ENCODE data around the gene CXXC4. TPM values are rescaled to one million over a fixed set of nuclear protein-coding genes. Genes with fewer than 3 reads are reported as not detected.

Gene CXXC4
- 1 to 10 TPM in 2 of 6 experiments, under 1 TPM in 4; 0.29 to 1.0 (median 0.89) TPM for total RNA-seq
- long read RNA-seq, result 0 reads

DNA sequence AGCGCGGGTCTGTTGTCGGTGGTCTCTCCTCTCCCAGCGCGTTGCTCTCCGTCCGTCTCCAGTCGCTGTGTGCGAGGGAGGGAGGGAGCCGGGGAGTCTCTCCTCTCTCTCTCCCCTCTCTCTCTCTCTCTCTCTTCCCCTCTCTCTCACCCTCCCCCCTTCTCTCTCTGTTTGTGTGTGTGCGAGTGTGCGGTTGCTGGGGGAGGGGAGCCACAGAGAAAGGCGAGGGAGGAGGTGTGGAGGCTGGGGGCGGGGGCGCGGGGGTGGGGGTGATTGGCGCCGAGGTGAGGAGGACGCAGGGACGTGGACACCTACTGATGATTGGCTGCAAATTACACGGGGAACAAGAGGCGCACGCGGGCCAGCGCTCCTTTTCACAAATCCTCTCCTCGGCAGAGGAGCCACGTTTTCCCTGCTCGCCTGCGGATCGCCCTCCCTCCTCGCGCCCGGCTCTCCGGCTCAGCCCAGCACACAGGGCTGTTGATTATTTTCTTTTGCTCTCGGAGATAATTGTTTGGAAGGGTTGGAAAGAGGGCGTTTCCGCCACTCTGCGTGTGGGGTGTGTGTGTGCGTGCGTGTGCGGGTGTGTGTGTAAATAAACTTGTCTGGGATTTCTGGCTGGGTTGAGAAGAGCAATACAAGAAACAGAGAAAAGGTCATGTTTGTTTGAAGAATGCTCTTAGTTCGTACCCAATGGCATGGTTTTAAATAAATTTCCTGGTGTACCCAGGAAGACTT lies at the start of gene CXXC4:
CXXC4 (minus strand) TSS at position 73 of the 738 bp plus-strand sequence. CDS start 3,092 bp downstream, outside the sequence.
- no peaks in the 10 kb centered on the region for H3K9me3 ChIP-seq
- under 1% methylated on average over 38 of the region's 42 CpGs for WGBS (ENCODE audit: insufficient coverage, low coverage, low lambda C conversion rate, missing lambda C conversion rate)
- peak within 1 kb of the TSS; percentile 70 to 85 (median 80) for H3K27ac ChIP-seq
- intact Hi-C loops (cut with DNase I), result no loop called here
- DNase-seq (peak; percentile 68 to 82 (median 79)), ATAC-seq (peak; percentile 75 to 88 (median 82))
- H3K4me3 ChIP-seq, result peak within 1 kb of the TSS; percentile 45 to 59 (median 58)
- no peaks in the 10 kb centered on the region for H3K27me3 ChIP-seq
- TF ChIP-seq POLR2A (IDR thresholded peaks at IDR 0.05), result peak; percentile 56
- TF ChIP-seq, protein P1, sequence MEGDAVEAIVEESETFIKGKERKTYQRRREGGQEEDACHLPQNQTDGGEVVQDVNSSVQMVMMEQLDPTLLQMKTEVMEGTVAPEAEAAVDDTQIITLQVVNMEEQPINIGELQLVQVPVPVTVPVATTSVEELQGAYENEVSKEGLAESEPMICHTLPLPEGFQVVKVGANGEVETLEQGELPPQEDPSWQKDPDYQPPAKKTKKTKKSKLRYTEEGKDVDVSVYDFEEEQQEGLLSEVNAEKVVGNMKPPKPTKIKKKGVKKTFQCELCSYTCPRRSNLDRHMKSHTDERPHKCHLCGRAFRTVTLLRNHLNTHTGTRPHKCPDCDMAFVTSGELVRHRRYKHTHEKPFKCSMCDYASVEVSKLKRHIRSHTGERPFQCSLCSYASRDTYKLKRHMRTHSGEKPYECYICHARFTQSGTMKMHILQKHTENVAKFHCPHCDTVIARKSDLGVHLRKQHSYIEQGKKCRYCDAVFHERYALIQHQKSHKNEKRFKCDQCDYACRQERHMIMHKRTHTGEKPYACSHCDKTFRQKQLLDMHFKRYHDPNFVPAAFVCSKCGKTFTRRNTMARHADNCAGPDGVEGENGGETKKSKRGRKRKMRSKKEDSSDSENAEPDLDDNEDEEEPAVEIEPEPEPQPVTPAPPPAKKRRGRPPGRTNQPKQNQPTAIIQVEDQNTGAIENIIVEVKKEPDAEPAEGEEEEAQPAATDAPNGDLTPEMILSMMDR (IDR thresholded peaks at IDR 0.05), result no peak
- H3K4me1 ChIP-seq, result peaks cover 0 to 13% (median 5%) of the 10 kb centered on the region in 4 donors
- H3K36me3 ChIP-seq, result no peaks in the 10 kb centered on the region

DNA sequence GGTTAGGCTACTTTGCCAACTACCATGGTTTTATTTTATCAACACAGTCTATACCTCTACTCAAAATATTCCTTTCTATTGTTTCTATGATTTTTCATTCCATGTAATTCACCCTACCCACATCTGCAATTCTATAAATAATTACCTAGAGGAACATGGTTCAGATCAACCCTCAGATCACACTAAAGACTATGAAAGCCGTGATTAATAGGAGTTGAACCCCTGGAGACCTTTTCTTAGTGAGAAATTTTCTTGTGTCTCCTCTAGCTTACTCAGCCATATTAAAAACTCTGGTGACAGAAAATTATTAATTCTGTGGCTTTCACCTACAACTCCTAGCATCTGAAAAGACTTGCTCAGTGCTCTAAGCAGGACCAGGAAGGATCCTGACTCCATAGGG lies 38.5 kb upstream of the CXXC4 start:
- DNase-seq (no peak), ATAC-seq (no peak)
- Histone ChIP-seq H3K36me3 (no peaks in the 10 kb centered on the region), H3K9me3 (no peaks in the 10 kb centered on the region), H3K27me3 (no peaks in the 10 kb centered on the region), H3K27ac (no peak overlapping the region), H3K4me1 (no peaks in the 10 kb centered on the region), H3K4me3 (no peak overlapping the region)
- no peak for TF ChIP-seq POLR2A (IDR thresholded peaks at IDR 0.05)
- TF ChIP-seq, protein P1 (IDR thresholded peaks at IDR 0.05), result no peak
- intact Hi-C loops (cut with DNase I), result loop anchor here in 1 of 2 donors (10.0 kb wide), 1 partner anchor 468 kb away; no protein-coding TSS in a partner anchor
- 85% methylated on average over 1 of the region's 1 CpG for WGBS (ENCODE audit: insufficient coverage, low coverage, low lambda C conversion rate, missing lambda C conversion rate)

GRCh38 chr4:104532677-104533076 lies 38.0 kb upstream of the CXXC4 start:
- intact Hi-C loops (cut with DNase I), result loop anchor here in 1 of 2 donors (10.0 kb wide), 1 partner anchor 468 kb away; no protein-coding TSS in a partner anchor
- DNase-seq (no peak), ATAC-seq (no peak)
- no peaks in the 10 kb centered on the region for H3K9me3 ChIP-seq
- TF ChIP-seq, protein P1 (IDR thresholded peaks at IDR 0.05), result no peak
- TF ChIP-seq POLR2A (IDR thresholded peaks at IDR 0.05), result no peak
- H3K4me1 ChIP-seq, result no peaks in the 10 kb centered on the region
- no peaks in the 10 kb centered on the region for H3K36me3 ChIP-seq
- H3K27me3 ChIP-seq, result no peaks in the 10 kb centered on the region
- H3K27ac ChIP-seq, result no peak overlapping the region
- 100% methylated on average over 1 of the region's 2 CpGs for WGBS (ENCODE audit: insufficient coverage, low coverage, low lambda C conversion rate, missing lambda C conversion rate)
- H3K4me3 ChIP-seq, result no peak overlapping the region

GRCh38 chr4:104531390-104531789 lies 36.7 kb upstream of the CXXC4 start:
- DNase-seq (no peak), ATAC-seq (peak in 3 of 4 donors; percentile 40 to 56 (median 50))
- intact Hi-C loops (cut with DNase I), result loop anchor here in 1 of 2 donors (10.0 kb wide), 1 partner anchor 467 kb away; no protein-coding TSS in a partner anchor
- H3K4me1 ChIP-seq, result no peaks in the 10 kb centered on the region
- no peaks in the 10 kb centered on the region for H3K9me3 ChIP-seq
- H3K4me3 ChIP-seq, result no peak overlapping the region
- H3K36me3 ChIP-seq, result no peaks in the 10 kb centered on the region
- 6% methylated on average over 1 of the region's 1 CpG for WGBS (ENCODE audit: insufficient coverage, low coverage, low lambda C conversion rate, missing lambda C conversion rate)
- H3K27ac ChIP-seq, result no peak overlapping the region
- H3K27me3 ChIP-seq, result no peaks in the 10 kb centered on the region
- TF ChIP-seq, protein P1 (IDR thresholded peaks at IDR 0.05), result peak; percentile 14 to 42 (median 22)
- TF ChIP-seq POLR2A (IDR thresholded peaks at IDR 0.05), result no peak

All from right lobe of liver (tissue), 6 donors.